ENCODE measurements around the gene IPPK.
"Not testable (repeated sequence)": the region's sequence is repeated elsewhere in the genome, so short reads cannot be mapped to it uniquely, and the experiment has no call there.

Gene IPPK

DNA sequence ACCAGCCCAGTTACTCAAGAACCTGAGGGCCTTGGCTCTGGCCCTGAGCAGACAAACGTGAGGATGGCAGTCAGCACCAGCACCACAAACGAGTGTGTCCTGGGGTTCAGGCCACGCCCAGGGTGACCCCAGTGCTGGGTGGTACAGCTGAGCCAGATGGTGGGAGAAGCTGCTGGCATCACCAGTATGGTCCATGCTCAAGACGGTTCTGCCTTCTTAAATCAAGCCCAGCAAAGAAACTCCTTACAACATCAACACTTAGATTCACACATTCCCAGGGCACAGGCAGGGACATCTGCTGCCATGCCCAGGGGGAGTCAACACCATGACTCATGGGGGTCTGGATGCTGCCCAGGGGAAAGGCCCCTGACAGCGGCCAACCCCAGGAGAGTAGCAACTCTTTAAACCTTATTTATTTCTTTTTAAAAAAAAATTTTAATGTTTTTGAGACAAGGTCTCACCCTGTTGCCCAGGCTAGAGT lies 31.3 kb downstream of the IPPK start:
- DNase-seq (ENCODE audit: low read depth, low spot score): no peak

DNA sequence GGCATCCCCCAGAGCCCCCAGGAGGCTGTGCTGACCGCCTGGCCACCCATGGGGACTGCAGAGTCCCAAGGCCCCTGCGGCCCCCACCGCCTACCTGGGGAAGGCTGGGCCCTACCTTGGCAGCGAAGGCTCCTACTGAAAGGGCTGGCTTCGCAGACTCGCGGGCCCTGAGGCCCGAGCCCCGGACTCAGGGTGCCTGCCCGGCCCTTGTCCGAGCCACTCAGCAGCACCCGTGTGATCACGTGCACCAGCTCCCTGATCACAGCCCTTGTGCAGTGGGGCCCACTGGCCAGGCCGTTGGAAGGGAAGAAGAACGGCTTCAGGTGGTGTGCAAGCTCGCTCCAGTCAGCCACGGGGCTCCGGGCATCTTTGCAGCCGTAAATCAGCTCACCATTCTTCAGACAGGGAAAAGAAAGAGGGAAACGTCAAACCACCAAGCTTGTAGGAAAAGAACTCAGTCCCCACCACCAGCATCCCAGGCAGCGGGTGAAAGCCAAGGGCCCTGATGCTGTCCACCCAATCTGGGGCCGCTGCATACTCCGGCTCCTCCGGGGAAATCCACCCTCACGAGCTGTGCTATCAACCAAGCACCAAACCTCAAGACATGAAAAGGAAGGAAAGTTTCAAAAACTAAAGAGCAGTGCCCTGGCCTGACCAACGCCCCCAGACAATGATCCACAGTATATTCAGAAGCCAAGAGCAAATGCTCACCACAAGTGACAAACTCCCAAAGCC lies 31.9 kb downstream of the IPPK start:
- no peak for DNase-seq (ENCODE audit: low read depth, low spot score)

DNA sequence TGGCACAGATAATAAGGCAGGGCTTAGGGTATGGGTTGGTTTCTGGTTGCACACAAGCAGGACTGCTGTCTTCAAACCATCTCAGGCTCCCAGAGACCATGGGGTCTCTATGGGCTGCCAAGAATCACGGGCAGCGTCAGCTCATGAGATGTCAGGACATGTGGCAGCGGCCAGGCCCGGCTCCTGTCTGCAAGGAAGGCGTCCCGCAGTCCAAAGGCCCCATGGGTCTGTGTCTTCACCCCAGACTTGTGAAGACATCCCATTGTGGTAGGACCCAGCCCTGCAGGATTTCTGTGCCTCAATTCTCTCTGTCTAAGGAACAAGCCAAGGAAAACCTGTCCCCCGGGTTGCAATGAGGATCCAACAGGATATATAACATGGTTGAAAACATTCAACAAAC lies 32.6 kb downstream of the IPPK start:
- DNase-seq (ENCODE audit: low read depth, low spot score): no peak

DNA sequence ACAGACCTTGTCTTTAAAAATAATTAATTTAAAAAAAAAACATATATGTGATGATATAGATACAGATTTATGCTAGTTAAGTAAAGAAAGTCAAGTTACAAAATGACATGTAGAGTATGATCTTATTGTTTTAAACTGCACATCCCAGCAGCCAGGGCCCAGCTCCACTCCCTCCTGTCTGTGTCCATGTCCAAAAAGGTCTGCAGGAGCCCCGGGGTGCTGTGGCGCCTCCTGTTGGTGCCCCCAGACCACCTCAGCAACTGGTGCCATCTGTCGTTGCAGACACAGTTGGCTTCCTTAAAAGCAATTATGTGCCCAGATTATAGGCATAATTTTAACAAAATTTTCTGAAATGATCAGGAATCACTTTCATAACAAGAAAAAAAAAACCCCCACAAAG lies 33.3 kb downstream of the IPPK start:
- DNase-seq (ENCODE audit: low read depth, low spot score): no peak

DNA sequence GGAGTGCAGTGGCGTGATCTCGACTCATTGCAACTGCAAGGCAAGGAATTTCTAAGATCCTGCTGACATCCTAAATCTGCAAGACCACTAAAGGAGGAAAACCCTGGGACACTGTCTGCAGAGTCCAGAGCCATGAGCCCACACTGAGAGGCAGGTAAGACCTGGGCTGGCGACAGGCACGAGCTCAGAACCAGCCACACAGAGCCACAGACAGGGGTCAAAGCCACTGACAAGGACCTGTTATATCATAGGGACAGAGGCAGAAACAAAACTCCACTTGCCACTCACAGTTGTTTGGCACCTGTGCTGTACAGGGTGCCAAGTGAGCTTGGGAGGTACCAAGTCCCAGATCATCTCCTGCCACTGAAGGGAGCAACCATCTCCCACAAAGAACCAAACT lies 34.2 kb downstream of the IPPK start:
- no peak for DNase-seq (ENCODE audit: low read depth, low spot score)

DNA sequence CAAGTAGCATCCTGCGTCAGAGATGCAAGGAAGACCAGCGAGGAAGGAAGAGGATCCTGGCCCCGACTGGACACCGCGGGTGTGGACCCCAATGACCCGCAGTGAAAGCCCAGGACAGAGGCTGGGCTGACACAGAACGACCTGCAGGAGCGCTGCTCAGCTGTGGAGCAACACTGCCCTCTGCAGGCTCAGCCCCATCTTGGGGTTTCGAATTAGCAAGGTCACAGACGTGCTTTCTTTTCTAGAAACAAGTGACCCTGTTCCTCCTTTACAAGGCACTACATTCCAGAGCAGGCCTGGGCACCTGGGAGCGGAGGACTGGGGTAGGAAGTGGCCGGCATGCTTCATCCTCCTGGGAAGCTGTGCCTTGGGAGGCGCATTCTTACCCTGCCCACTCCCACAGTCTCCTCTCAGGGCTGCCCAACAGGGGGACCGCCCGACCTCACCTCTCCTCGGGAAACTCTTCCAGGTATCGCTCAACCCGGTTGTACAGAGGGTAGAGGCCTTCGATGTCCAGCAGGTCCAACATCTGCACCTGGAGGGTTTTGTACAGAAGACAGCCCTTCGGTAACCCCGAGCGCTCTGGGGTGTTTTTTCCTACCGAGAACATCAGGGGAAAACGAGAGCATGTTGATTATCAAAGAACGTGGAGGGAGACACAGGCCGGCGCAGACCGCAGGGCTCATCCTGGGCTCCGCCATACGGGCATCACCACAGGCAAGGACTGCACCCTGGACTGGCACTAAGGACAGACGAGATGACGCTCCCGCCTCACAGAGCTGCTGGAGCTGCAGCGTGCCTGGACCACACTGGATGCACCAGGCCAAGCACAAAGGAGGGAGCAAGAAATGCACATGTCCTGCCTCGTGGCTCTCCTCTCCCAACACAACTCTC lies 35.0 kb downstream of the IPPK start:
- DNase-seq (ENCODE audit: low read depth, low spot score): peak; percentile 24

DNA sequence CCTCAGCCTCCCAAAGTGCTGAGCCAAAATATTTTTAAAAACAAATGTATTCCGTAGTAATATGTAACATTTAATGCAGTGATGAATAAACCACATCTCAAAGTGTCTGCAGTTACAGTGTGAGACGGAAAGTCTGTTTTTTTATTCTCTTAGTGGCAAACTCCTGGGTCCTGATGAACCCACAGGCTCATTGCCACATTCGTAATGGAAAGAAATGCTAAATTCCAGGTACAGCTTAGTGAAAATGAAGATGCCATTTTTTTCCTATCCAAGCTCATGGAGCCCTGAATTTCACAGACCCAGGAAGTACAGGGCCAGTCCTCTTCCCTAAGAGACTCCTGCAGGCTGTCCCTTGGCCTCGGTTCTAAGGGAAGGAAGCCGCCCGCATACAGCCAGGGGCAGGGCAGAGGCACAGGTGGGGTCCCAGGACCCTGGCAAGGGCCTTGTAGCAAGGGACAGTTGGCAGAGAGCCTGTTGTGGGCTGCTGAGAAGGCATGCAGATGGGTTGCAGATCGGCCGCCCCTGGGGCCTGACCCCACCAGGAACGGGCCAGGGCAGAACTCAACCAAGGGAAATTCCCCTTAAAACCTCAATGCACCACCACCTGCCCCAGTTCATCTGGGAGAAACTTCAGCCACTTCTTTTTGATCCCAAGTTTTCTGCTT lies 36.2 kb downstream of the IPPK start:
- DNase-seq (ENCODE audit: low read depth, low spot score): no peak

DNA sequence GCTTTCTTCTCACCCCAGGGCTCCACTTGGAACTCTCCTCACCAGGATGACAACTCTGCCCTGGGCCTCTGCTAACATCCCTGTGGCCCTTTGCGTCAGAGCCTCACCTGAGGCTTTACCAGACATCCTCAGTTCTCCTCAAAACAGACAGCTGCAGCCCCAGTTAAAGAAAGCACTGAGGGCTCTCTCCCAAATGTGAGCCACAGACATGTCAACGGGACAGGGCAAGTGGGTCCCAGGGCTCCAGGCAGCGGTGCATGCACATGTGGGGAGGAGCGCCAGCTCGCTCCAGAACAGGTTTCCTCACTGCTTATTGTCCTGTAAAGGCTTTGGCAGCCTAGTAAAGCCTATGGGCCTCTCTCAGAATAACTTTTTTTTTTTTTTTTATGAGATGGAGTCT lies 37.3 kb downstream of the IPPK start:
- no peak for DNase-seq (ENCODE audit: low read depth, low spot score)

DNA sequence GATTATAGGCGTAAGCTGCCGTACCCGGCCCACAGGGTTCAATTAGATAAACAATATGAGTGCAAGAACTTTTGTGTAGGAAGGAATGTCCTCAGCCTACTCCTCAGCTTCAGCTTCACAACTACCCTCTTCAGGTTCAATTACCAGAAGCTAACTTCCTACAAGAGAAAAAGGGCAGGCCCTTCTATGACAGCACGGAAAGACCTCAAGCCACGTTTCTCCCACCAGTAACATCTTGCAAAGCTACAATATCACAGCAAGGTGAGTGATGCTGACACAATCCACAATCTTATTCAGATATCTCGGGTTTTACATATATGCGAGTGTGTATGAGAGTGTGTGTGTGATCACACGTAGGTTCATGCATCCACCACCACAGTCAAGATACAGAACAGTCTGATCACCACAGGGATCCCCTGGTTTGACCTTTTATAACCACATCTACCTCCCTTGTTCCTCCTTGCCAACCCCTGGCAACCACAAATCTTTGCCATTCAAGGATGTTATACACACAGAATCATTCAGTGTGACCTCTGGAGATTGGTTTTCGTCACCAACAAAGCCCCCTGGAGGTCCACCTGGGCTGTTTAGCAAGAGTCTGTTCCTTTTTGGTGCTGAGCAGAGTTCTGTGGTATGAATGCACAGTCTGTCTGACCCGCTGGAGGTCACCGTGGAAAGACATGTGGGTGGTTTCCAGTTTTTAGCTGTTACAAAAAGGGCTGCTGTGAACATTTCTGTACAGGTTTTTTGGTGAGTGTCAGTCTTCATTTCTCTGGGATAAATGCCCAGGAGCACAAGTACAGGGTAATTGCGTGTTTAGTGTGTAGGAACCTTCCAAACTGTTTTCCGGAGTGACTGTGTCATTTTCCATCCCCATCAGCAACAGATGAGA lies 38.2 kb downstream of the IPPK start:
- DNase-seq (ENCODE audit: low read depth, low spot score): no peak

DNA sequence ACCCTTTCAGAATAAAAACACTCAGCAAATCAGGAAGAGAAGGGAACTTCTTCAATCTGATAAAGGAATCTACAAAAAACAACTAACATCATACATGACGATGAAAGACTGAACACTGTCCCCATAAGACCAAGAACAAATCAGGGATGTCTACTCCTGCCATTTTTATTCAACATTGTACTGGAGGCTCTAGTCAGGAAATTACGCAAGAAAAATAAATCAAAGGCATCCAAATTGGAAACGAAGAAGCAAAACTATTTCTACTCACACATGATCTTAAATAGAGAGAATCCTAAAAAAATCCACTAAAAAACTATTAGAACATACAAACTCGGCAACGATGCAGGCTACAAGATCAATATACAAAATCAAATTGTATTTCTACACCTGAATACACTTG lies 42.3 kb downstream of the IPPK start:
- no peak for DNase-seq (ENCODE audit: low read depth, low spot score)

DNA sequence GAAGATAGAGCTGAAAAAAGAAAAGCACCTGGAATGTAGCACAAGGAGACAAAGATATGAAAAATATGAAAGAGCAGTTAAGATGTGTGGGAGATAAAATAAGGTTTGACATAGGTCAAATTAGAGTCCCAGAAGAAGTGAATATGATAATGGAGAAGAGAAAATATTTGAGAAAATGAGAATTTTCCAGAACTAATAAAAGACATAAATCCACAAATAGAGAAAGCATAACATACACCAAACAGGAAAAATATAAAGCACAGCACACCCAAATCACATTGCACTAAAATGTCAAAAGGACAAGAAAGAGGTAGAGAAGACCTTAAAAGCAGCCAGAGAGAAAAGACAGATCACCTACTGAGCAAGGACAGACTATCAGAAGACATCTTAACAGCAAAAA lies 43.4 kb downstream of the IPPK start:
- no peak for DNase-seq (ENCODE audit: low read depth, low spot score)

DNA sequence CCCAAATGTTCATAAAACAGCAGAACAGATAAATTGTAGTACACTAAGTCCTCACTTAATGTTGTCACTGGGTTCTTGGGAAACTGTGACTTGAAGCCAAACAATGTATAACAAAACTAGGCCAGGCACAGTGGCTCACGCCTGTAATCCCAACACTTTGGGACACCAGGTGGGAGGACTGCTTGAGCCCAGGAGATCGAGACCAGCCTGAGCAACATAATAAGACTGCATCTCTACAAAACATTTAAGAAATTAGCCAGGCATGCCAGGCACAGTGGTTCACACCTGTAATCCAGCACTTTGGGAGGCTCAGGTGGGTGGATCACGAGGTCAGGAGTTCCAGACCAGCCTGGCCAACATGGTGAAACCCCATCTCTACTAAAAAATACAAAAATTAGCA lies 46.0 kb downstream of the IPPK start:
- DNase-seq (ENCODE audit: low read depth, low spot score): not testable (repeated sequence)

DNA sequence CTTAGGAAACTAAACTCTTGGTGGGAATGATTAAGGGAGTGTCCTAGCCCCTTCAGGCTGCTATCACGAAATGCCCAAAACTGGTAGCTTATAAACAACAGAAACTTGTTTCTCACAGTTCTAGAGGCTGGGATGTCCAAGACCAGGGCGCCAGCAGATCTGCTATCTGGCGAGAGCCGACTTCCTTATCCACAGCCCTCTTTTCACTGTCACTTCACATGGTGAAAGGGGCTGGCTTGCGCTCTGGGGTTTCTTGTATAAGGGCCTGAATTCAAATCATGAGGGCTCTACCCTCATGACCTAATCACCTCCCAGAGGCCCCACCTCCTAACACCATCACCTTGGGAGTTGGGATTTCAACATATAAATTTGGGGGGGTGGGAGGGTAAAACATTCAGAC lies 49.1 kb downstream of the IPPK start:
- DNase-seq (ENCODE audit: low read depth, low spot score): no peak

DNA sequence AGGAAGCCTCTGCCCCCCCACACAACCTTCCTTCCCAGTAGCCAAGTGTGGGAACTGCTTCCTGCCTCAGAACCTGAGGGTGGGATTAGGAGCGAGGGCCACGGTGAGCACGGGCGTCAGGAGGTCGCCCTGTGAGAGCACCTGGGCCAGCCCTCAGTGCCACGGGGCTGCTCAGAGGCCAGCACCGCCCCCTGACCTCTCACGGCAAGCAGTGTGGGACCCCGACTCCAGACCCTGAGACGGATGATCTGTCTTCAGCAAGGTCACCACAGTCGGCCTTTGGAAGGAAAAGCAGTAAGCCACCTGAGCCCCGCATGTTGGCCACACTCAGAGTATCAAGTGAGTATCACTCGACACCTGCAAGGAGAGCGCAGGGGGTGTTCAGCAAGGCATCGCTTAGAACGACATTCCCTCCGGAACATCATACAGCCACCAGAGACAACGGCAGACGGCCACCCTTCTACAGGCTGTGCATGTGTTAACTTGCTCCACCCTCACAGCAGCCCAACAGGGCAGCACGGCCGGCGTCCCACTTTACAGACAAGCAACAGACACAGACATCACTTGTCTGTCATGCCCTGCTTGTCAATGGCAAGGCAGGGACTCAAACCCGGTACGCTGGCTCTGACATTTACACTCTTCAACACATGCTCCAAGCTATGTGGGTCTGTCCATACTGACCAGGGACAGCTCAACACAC lies 50.2 kb downstream of the IPPK start:
- no peak for DNase-seq (ENCODE audit: low read depth, low spot score)

DNA sequence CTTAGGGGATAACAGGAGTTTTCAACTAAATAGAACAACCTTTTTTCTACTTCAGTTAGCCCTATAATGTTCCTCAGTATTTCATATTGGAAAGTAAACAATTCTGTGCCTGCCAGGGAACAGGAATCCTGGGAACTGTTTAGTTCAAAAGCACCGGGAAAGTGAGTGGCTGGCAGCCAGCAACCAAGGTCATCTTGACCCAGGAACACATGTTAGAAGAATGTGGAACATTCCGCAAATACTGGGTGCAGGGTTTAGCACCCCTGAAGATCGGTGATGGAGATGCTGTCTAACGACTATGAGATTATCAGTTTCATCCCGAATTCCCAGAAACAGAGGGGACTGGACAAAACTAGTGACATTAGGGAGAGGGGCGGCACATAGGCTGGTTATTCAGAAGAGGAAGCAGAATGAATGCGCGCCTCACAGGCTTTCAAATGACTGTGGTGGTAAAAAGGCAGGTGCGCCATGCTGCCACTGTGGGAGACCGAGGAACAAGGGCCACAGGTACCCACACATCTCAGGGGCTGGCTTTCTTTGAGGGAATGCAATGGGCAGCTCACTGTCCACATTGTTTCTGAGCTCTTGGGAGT lies 51.2 kb downstream of the IPPK start:
- no peak for DNase-seq (ENCODE audit: low read depth, low spot score)

DNA sequence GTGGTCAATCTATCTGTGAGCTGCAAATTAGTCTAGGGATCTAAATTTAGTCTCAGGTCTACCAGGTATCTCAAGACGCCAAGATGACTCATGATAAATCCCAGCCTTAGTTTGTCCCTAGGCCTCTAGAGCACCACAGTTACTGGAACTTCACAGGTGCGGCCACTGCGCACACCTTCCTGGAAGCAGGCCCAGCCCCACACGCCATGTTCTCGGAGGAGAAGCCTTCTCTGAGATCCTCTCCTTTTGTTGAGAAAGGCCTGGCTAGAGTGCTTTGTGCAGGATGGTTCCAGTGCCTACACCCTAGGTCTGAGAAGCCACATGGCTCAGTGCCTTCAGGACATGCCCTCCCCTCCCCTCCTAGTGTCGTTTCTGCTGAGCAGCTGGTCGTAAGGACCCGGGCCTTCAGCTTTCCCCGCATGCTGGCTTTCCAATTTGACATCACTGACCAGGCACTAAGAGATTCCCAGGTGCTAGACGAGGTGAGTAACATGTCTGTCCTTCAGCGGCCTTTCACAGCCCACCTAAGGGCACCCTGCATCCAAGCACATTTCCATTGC lies 51.9 kb downstream of the IPPK start:
- no peak for DNase-seq (ENCODE audit: low read depth, low spot score)

DNA sequence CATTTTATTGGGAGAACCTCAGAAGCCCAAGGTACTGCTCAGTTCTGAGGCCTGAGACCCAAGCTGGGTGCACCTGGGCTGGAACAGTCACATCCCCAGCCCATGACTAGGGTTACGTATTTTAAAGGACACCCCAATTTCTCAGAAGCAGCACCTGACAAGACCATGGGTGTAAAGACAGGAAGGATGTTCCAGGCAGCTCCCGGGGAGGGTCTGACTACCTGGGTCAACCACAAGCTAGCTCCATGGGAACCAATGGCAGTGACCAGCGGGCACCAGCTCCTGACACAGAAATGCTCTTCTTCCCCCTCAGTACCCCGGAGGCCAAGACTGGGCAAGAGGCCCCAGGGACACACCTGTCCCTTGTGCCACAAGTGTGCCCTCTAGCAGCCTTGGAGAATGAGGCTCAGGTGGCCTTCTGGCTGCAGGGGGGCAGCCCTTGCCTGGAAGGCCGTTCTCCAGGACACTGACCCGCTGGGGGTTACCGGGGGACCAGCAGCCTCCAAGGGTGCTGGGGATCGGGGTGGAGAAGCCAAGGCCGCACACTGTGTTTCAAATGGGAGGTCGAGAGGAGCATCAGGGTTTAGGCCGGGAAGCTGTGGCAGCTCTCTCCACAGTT lies 52.6 kb downstream of the IPPK start:
- no peak for DNase-seq (ENCODE audit: low read depth, low spot score)

DNA sequence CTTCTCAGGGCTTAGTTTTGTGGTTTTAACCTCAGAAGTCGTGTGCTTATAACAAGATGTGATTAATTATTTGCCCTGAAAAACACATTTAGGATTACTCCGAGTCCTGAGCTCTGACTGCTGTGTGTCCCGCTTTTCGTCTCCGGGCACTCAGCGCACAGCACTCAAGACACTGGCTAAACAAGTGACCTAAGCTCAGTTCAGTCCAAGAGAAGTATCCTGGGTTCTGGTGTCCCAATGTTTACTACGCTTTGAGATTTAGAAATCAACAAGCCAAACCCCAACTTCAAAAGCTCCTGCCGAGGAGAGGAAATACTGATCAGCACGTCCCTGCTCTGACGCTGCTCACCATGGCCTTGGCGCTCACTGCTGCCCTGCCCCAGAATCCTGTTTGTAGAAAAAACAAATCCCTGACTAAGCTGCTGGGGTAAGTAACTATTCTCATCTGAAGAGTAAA lies 53.2 kb downstream of the IPPK start:
- DNase-seq (ENCODE audit: low read depth, low spot score): no peak

DNA sequence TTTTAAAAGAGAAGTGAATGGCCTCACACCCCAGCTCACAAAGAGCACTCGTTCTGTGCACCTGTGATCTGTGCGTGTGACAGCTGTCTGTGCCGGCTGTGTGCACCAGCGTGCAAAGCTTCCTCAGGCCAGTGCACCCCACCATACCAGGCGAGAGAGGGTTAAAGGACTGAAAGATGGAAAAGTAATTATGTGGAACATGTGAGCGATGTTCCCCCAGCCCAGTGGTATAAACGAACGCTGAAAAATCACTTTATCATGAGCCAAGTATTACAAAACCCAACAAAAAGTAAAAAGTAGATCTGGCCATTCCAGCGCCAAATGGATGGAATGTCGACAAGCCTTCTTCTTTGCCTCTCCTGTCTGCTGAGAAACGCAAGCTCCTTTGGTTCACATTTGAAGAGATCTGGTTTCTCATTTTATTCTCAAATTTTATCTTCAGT lies 53.7 kb downstream of the IPPK start:
- DNase-seq (ENCODE audit: low read depth, low spot score): no peak

Data from activated naive CD8-positive, alpha-beta T cell treated with anti-CD3 and anti-CD28 coated beads, Interleukin-2, amount 50 U/mL, for 16 hours (primary cell).